Measurements from ENCODE around the gene KBTBD3.

The KBTBD3 gene

GRCh38 chr11:106001304-106002012 lies 75.7 kb downstream of the KBTBD3 start:
- no peak for DNase-seq (ENCODE audit: low read depth)

Data from GM04504 (cell line).